Liver (tissue), 9 donors: ENCODE measurements around the gene UTRN. TPM values are rescaled to one million over a fixed set of nuclear protein-coding genes. Genes with fewer than 3 reads are reported as not detected.

Experiments used
- DNase-seq: peaks from one replicate; pipeline ENCODE4 v3.0.0-alpha.2; 2017; ENCODE audit warnings: low spot score
- H3K27ac ChIP-seq, 2 donors: one replicate each; pipeline ENCODE4 v1.7.0; 2013; ENCODE audit warnings: inconsistent platforms in 2 of 2, low read length in 2 of 2, control low read depth in 1 of 2, low read depth in 1 of 2, mild to moderate bottlenecking in 1 of 2
- H3K27me3 ChIP-seq, 4 donors: one replicate each; pipeline versions ENCODE4 v1.6.1 to v1.7.0; 2013; ENCODE audit warnings: low read length in 3 of 4, inconsistent platforms in 1 of 4, mild to moderate bottlenecking in 1 of 4, moderate library complexity in 1 of 4; ENCODE audit not compliant: control insufficient read depth in 4 of 4, insufficient read depth in 4 of 4
- H3K36me3 ChIP-seq, 4 donors: one replicate each; pipeline versions ENCODE4 v1.6.1 to v1.7.0; 2013; ENCODE audit warnings: low read length in 3 of 4, mild to moderate bottlenecking in 3 of 4, low read depth in 1 of 4, moderate library complexity in 1 of 4; ENCODE audit not compliant: control insufficient read depth in 4 of 4, insufficient read depth in 3 of 4
- H3K4me1 ChIP-seq, 4 donors: one replicate each; pipeline versions ENCODE4 v1.6.1 to v1.7.0; 2013; ENCODE audit warnings: low read length in 3 of 4, mild to moderate bottlenecking in 3 of 4, moderate library complexity in 1 of 4; ENCODE audit not compliant: control insufficient read depth in 4 of 4, insufficient read depth in 4 of 4
- H3K4me3 ChIP-seq, 3 donors: one replicate each; pipeline versions ENCODE4 v1.6.1 to v1.7.0; 2013; ENCODE audit warnings: low read length in 3 of 3, control low read depth in 1 of 3, low read depth in 1 of 3, mild to moderate bottlenecking in 1 of 3
- H3K9ac ChIP-seq, 2 donors: one replicate each; pipeline ENCODE4 v1.7.0; 2013; ENCODE audit warnings: low read length in 2 of 2, mild to moderate bottlenecking in 2 of 2, moderate library complexity in 2 of 2, control low read depth in 1 of 2, low read depth in 1 of 2
- H3K9me3 ChIP-seq, 4 donors: one replicate each; pipeline versions ENCODE4 v1.6.1 to v1.7.0; 2013; ENCODE audit warnings: low read length in 3 of 4; ENCODE audit not compliant: control insufficient read depth in 4 of 4
- HNF4A ChIP-seq, 2 donors: conservative IDR thresholded peaks; 2 replicates each; pipeline ENCODE4 v1.6.1; 2016; ENCODE audit warnings: antibody characterized with exemption in 2 of 2, mild to moderate bottlenecking in 2 of 2
- HNF4G ChIP-seq: IDR thresholded peaks from 2 replicates; pipeline ENCODE4 v1.6.1; 2016; ENCODE audit warnings: antibody characterized with exemption
- JUND ChIP-seq, 2 donors: IDR thresholded peaks; 2 replicates each; pipeline ENCODE4 v1.6.1; 2016; ENCODE audit warnings: antibody characterized with exemption in 2 of 2
- RAD21 ChIP-seq, 2 donors: IDR thresholded peaks; 2 replicates each; pipeline ENCODE4 v1.6.1; 2016; ENCODE audit warnings: antibody characterized with exemption in 2 of 2, mild to moderate bottlenecking in 2 of 2
- SP1 ChIP-seq: IDR thresholded peaks from 2 replicates; pipeline ENCODE4 v1.6.1; 2018; ENCODE audit warnings: antibody characterized with exemption, mild to moderate bottlenecking
- YY1 ChIP-seq: IDR thresholded peaks from 2 replicates; pipeline ENCODE4 v1.6.1; 2016; ENCODE audit warnings: antibody characterized with exemption, mild to moderate bottlenecking
- WGBS: extraction: QIAGEN DNeasy Blood & Tissue Kit; methylation state at CpG from one replicate; pipeline ENCODE4 v1.1.7; 2013; 5-methylcytosine and 5-hydroxymethylcytosine counted together
- polyA plus RNA-seq, 2 donors: library from polyadenylated mRNA; stranded (reverse) in 1 of 2; unstranded in 1 of 2; fragments of 200-250 nt in 1 of 2; fragments of >200 nt in 1 of 2; fragmentation: Nextera tagmentation in 1 of 2; extraction: Ambion mirVana in 1 of 2; gene quantifications; one replicate each; pipeline versions ENCODE4 v1.2.1 to v1.2.3, GENCODE V29; 2013 to 2015
- total RNA-seq, 2 donors: library from RNA; depleted of rRNA; stranded (reverse); fragments of >200 nt; gene quantifications; one replicate each; pipeline ENCODE4 v1.2.3, GENCODE V29; 2014
- TF ChIP-seq, protein P1 (sequence below): IDR thresholded peaks from 2 replicates; pipeline ENCODE4 v1.6.1; 2016; ENCODE audit warnings: antibody characterized with exemption
- TF ChIP-seq, protein P2 (sequence below): IDR thresholded peaks from 2 replicates; pipeline ENCODE4 v1.6.1; 2016; ENCODE audit warnings: antibody characterized with exemption, mild to moderate bottlenecking
- TF ChIP-seq, protein P3 (sequence below): IDR thresholded peaks from 2 replicates; pipeline ENCODE4 v1.6.1; 2016; ENCODE audit warnings: antibody characterized with exemption
- TF ChIP-seq, protein P4 (sequence below): IDR thresholded peaks from 2 replicates; pipeline ENCODE4 v1.6.1; 2016; ENCODE audit warnings: antibody characterized with exemption
- TF ChIP-seq, protein P5 (sequence below): fragments of 150-350 bp; IDR thresholded peaks from 2 replicates; pipeline ENCODE4 v1.5.1; 2017; ENCODE audit warnings: improper control_type of control experiment, low read depth, low read length; ENCODE audit not compliant: missing input control
- donor health status: healthy.
- donor health status: healthy.
- donor health status: healthy.
- donor health status: healthy.
- donor health status: healthy.

UTRN gene
- total and polyA plus RNA-seq, 4 donors = 6.9 to 83.7 (median 47.6) TPM

DNA sequence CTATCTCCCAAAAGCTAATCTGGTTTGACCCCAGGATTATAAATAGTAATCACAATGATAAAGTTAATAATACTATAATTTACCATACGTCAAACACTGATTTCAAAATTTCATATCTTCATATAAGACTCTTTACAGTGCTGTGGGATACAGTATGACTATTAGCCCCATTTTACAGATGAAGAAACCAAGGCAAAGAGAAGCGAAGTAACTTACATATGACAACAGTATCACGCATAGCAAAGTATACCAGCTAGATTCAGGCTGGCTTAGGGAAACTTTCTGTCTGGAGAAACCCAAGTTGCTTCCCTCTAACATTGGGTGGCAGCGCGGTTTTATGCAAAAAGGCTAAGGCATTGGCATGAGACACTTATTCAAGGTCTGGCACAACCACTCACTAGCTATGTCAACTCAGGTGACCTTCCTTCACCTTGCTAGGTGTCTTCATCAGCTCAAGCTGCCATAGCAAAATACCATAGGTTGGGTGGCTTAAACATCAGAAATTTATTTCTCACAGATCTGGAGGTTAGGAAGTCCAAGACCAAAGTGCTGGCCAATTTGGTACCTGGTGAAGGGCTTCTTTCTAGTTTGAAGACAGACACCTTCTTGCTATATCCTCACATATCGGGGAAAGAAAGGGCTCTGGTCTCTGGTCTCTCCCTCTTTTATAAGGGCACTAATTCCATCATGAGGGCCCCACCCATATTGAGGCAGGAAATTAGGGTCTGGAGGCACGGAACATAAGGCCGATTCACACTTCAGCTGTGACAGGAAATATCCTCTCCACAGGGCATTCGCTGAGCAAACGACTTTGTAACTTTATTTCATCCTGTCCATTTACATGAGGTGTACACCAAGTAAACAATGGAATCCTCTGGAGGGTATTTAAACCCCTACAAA, 22.4 kb upstream of the UTRN start:
- DNase-seq = no peak
- Histone ChIP-seq H3K27ac (no peak overlapping the region), H3K4me3 (no peak overlapping the region), H3K36me3 (no peaks in the 10 kb centered on the region), H3K4me1 (peaks cover 0 to 20% (median 15%) of the 10 kb centered on the region in 4 donors), H3K9ac (no peak overlapping the region), H3K9me3 (peaks cover 0 to 5% (median 0%) of the 10 kb centered on the region in 4 donors), H3K27me3 (no peaks in the 10 kb centered on the region)
- WGBS = 92% methylated on average over 10 of the region's 10 CpGs
- peak; percentile 51 to 54 for TF ChIP-seq RAD21 (IDR thresholded peaks at IDR 0.05)
- no peak for TF ChIP-seq SP1

DNA sequence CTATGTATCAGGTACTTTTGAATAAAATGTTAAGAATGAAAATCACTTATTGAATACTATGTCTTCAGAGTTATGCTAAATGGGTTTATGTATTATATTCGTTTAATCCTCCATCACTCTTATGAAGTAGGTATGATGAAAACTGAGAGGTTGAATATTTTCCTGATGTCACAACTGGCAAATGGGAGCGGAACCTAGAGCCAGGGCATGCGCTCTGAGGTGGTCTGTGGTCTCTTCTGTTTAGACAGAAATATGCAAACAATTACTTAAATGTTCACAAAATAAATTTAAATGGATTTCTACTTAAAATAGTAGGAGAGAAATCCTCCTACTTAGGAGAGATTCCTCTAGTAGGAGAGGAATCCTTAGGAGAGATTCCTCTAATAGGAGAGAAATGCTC, 21.3 kb upstream of the UTRN start:
- no peak overlapping the region for H3K4me3 ChIP-seq
- H3K9ac ChIP-seq = no peak overlapping the region
- H3K27ac ChIP-seq = no peak overlapping the region
- peaks cover 0 to 20% (median 15%) of the 10 kb centered on the region in 4 donors for H3K4me1 ChIP-seq
- H3K36me3 ChIP-seq = no peaks in the 10 kb centered on the region
- 97% methylated on average over 3 of the region's 3 CpGs for WGBS
- DNase-seq = no peak
- TF ChIP-seq SP1 (no peak), HNF4G (no peak), JUND (IDR thresholded peaks at IDR 0.05) (no peak), RAD21 (IDR thresholded peaks at IDR 0.05) (no peak), HNF4A (conservative IDR thresholded peaks at IDR 0.05) (no peak), YY1 (no peak)
- TF ChIP-seq, protein P1, sequence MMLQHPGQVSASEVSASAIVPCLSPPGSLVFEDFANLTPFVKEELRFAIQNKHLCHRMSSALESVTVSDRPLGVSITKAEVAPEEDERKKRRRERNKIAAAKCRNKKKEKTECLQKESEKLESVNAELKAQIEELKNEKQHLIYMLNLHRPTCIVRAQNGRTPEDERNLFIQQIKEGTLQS = no peak
- TF ChIP-seq, protein P2, sequence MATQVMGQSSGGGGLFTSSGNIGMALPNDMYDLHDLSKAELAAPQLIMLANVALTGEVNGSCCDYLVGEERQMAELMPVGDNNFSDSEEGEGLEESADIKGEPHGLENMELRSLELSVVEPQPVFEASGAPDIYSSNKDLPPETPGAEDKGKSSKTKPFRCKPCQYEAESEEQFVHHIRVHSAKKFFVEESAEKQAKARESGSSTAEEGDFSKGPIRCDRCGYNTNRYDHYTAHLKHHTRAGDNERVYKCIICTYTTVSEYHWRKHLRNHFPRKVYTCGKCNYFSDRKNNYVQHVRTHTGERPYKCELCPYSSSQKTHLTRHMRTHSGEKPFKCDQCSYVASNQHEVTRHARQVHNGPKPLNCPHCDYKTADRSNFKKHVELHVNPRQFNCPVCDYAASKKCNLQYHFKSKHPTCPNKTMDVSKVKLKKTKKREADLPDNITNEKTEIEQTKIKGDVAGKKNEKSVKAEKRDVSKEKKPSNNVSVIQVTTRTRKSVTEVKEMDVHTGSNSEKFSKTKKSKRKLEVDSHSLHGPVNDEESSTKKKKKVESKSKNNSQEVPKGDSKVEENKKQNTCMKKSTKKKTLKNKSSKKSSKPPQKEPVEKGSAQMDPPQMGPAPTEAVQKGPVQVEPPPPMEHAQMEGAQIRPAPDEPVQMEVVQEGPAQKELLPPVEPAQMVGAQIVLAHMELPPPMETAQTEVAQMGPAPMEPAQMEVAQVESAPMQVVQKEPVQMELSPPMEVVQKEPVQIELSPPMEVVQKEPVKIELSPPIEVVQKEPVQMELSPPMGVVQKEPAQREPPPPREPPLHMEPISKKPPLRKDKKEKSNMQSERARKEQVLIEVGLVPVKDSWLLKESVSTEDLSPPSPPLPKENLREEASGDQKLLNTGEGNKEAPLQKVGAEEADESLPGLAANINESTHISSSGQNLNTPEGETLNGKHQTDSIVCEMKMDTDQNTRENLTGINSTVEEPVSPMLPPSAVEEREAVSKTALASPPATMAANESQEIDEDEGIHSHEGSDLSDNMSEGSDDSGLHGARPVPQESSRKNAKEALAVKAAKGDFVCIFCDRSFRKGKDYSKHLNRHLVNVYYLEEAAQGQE = no peak
- TF ChIP-seq, protein P3, sequence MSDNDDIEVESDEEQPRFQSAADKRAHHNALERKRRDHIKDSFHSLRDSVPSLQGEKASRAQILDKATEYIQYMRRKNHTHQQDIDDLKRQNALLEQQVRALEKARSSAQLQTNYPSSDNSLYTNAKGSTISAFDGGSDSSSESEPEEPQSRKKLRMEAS = no peak
- TF ChIP-seq, protein P4, sequence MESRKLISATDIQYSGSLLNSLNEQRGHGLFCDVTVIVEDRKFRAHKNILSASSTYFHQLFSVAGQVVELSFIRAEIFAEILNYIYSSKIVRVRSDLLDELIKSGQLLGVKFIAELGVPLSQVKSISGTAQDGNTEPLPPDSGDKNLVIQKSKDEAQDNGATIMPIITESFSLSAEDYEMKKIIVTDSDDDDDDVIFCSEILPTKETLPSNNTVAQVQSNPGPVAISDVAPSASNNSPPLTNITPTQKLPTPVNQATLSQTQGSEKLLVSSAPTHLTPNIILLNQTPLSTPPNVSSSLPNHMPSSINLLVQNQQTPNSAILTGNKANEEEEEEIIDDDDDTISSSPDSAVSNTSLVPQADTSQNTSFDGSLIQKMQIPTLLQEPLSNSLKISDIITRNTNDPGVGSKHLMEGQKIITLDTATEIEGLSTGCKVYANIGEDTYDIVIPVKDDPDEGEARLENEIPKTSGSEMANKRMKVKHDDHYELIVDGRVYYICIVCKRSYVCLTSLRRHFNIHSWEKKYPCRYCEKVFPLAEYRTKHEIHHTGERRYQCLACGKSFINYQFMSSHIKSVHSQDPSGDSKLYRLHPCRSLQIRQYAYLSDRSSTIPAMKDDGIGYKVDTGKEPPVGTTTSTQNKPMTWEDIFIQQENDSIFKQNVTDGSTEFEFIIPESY = no peak
- TF ChIP-seq, protein P5, sequence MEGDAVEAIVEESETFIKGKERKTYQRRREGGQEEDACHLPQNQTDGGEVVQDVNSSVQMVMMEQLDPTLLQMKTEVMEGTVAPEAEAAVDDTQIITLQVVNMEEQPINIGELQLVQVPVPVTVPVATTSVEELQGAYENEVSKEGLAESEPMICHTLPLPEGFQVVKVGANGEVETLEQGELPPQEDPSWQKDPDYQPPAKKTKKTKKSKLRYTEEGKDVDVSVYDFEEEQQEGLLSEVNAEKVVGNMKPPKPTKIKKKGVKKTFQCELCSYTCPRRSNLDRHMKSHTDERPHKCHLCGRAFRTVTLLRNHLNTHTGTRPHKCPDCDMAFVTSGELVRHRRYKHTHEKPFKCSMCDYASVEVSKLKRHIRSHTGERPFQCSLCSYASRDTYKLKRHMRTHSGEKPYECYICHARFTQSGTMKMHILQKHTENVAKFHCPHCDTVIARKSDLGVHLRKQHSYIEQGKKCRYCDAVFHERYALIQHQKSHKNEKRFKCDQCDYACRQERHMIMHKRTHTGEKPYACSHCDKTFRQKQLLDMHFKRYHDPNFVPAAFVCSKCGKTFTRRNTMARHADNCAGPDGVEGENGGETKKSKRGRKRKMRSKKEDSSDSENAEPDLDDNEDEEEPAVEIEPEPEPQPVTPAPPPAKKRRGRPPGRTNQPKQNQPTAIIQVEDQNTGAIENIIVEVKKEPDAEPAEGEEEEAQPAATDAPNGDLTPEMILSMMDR = no peak
- no peaks in the 10 kb centered on the region for H3K27me3 ChIP-seq
- peaks cover 0 to 5% (median 0%) of the 10 kb centered on the region in 4 donors for H3K9me3 ChIP-seq
